ENCODE results near the gene CAMTA1.

DNA sequence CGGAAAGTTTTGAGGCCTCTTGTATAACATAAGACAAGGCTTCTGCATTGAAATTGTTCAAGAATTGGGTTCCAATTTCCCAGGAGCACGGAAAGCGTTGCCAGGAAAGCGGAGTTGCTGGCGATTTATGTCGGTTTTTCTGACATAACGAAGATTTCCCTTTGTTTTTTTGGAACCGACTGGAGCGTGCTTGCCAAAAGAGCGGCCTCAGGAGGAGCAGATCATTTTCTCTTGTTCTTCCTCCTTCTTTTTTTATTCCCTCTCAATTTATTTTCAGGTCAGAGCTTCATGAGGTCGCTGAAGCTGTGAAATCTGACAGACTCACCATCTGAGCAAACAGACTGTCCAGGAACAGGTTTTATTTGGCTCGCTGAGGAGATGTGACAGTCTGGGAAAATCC is 275.5 kb downstream of the CAMTA1 start:
- TF ChIP-seq, protein P1, sequence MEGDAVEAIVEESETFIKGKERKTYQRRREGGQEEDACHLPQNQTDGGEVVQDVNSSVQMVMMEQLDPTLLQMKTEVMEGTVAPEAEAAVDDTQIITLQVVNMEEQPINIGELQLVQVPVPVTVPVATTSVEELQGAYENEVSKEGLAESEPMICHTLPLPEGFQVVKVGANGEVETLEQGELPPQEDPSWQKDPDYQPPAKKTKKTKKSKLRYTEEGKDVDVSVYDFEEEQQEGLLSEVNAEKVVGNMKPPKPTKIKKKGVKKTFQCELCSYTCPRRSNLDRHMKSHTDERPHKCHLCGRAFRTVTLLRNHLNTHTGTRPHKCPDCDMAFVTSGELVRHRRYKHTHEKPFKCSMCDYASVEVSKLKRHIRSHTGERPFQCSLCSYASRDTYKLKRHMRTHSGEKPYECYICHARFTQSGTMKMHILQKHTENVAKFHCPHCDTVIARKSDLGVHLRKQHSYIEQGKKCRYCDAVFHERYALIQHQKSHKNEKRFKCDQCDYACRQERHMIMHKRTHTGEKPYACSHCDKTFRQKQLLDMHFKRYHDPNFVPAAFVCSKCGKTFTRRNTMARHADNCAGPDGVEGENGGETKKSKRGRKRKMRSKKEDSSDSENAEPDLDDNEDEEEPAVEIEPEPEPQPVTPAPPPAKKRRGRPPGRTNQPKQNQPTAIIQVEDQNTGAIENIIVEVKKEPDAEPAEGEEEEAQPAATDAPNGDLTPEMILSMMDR (IDR thresholded peaks at IDR 0.05): no peak
- TF ChIP-seq POLR2AphosphoS5 (IDR thresholded peaks at IDR 0.05; ENCODE audit: low read depth, low read length): no peak
